SK-N-MC (cell line): ENCODE data around the gene ASIC4.

Experiments used
- EZH2 ChIP-seq: fragments of 200-600 bp; sonication (generic); IDR thresholded peaks from one replicate; pipeline ENCODE4 v1.6.1; 2017; ENCODE audit warnings: antibody characterized with exemption
- POLR2AphosphoS5 ChIP-seq: IDR thresholded peaks from 2 replicates; pipeline ENCODE4 v1.6.1; 2012; ENCODE audit warnings: mild to moderate bottlenecking, low read depth, low read length, borderline replicate concordance

- no peak for TF ChIP-seq EZH2
- TF ChIP-seq POLR2AphosphoS5 = no peak
Observed at GRCh38 chr2:219509780-219510511, 4.3 kb upstream of the ASIC4 start.
